B cell (primary cell): ENCODE measurements around the gene CALHM3. TPM values are rescaled to one million over a fixed set of nuclear protein-coding genes. Genes with fewer than 3 reads are reported as not detected.

ENCODE experiments used
- ATAC-seq: fragments of 200-7000 bp; cut with Tn5 transposase; one replicate; pipeline ENCODE4 v1.10.0; 2021; ENCODE audit warnings: low read depth, mild to moderate bottlenecking, moderate number of reproducible peaks, moderate library complexity
- CTCF ChIA-PET: fragments of 350-600 bp; sonication (Branson Sonifier 250); formaldehyde crosslinking; loops from one replicate; lab custom pipeline; 2021; ENCODE audit warnings: antibody characterized with exemption, inconsistent platforms; lab: Charles Lee
- POLR2A ChIA-PET: fragments of 350-600 bp; sonication (Branson Sonifier 250); formaldehyde crosslinking; loops from one replicate; lab custom pipeline; 2021; ENCODE audit warnings: antibody characterized with exemption; lab: Charles Lee
- DNase-seq: peaks from one replicate; pipeline ENCODE4 v3.0.0; 2013
- H2AFZ ChIP-seq: 2 replicates; pipeline ENCODE4 v1.6.1; 2012; ENCODE audit warnings: mild to moderate bottlenecking, low read depth, low read length; ENCODE audit not compliant: insufficient read depth, poor library complexity, severe bottlenecking
- H3K27ac ChIP-seq, 2 donors: 1 replicate in 1 of 2; 2 replicates in 1 of 2; pipeline ENCODE4 v1.5.1; 2012 to 2013; ENCODE audit warnings: low read length in 2 of 2, mild to moderate bottlenecking in 2 of 2, moderate library complexity in 1 of 2
- H3K27me3 ChIP-seq, 4 experiments: fragments of 200-600 bp in 1 of 4; sonication (generic) in 1 of 4; replicated peaks in 1 of 4; 1 replicate in 2 of 4; 2 replicates in 2 of 4; pipeline versions ENCODE4 v1.6.1 to v1.7.0; 2013 to 2016; ENCODE audit warnings: low read length in 3 of 4, mild to moderate bottlenecking in 2 of 4, mixed read lengths in 1 of 4, moderate library complexity in 1 of 4; ENCODE audit not compliant: insufficient read depth in 4 of 4, control insufficient read depth in 3 of 4; ENCODE audit errors: control extremely low read depth in 1 of 4
- H3K36me3 ChIP-seq, 2 experiments: replicated peaks in 1 of 2; 1 replicate in 1 of 2; 2 replicates in 1 of 2; pipeline versions ENCODE4 v1.6.1 to v1.7.1; 2013; ENCODE audit warnings: low read length in 1 of 2; ENCODE audit not compliant: insufficient read depth in 2 of 2, control insufficient read depth in 1 of 2; ENCODE audit errors: control extremely low read depth in 1 of 2, extremely low read depth in 1 of 2
- H3K4me1 ChIP-seq, 2 donors: fragments of 200-600 bp in 1 of 2; sonication (generic) in 1 of 2; 1 replicate in 1 of 2; 2 replicates in 1 of 2; pipeline versions ENCODE4 v1.5.1 to v1.6.1; 2013 to 2017; ENCODE audit warnings: low read length in 2 of 2; ENCODE audit not compliant: control insufficient read depth in 2 of 2, insufficient read depth in 2 of 2
- H3K4me2 ChIP-seq: replicated peaks from 2 replicates; pipeline ENCODE3; 2012; ENCODE audit warnings: mild to moderate bottlenecking, low read depth, low read length; ENCODE audit not compliant: poor library complexity, severe bottlenecking
- H3K4me3 ChIP-seq, 5 experiments: fragments of 200-600 bp in 1 of 5; sonication (generic) in 1 of 5; 1 replicate in 3 of 5; 2 replicates in 2 of 5; pipeline versions ENCODE4 v1.5.1 to v1.7.0; 2011 to 2016; ENCODE audit warnings: low read length in 4 of 5, mild to moderate bottlenecking in 4 of 5, low read depth in 2 of 5, control low read depth in 1 of 5, moderate library complexity in 1 of 5; ENCODE audit not compliant: insufficient read depth in 1 of 5; ENCODE audit errors: control extremely low read depth in 1 of 5, extremely low read depth in 1 of 5
- H3K79me2 ChIP-seq: fragments of 200-600 bp; sonication (generic); one replicate; pipeline ENCODE4 v1.6.0; 2016; ENCODE audit warnings: low read length; ENCODE audit not compliant: control insufficient read depth, insufficient read depth
- H3K9ac ChIP-seq: fragments of 200-600 bp; sonication (generic); 2 replicates; pipeline ENCODE4 v1.6.1; 2017; ENCODE audit warnings: mild to moderate bottlenecking, low read length, moderate library complexity
- H3K9me3 ChIP-seq, 3 donors: one replicate each; pipeline versions ENCODE4 v1.6.1 to v1.7.1; 2013; ENCODE audit warnings: low read length in 2 of 3; ENCODE audit not compliant: control insufficient read depth in 2 of 3, insufficient read depth in 1 of 3; ENCODE audit errors: control extremely low read depth in 1 of 3
- H4K20me1 ChIP-seq: 2 replicates; pipeline ENCODE4 v1.6.0; 2012; ENCODE audit warnings: mild to moderate bottlenecking, low read length; ENCODE audit not compliant: insufficient read depth, control insufficient read depth, poor library complexity, severe bottlenecking
- H3K27ac Mint-ChIP-seq: one replicate; pipeline ENCODE4 v1.8.0; 2021; ENCODE audit warnings: mixed read lengths
- H3K27me3 Mint-ChIP-seq: one replicate; pipeline ENCODE4 v1.8.0; 2021; ENCODE audit warnings: mixed read lengths
- H3K4me1 Mint-ChIP-seq: one replicate; pipeline ENCODE4 v1.8.0; 2021; ENCODE audit warnings: mixed read lengths
- H3K4me3 Mint-ChIP-seq: one replicate; pipeline ENCODE4 v1.8.0; 2021; ENCODE audit warnings: mixed read lengths
- H3K9me3 Mint-ChIP-seq: one replicate; pipeline ENCODE4 v1.8.0; 2022; ENCODE audit warnings: mixed read lengths; ENCODE audit not compliant: insufficient read depth
- EZH2 ChIP-seq: IDR thresholded peaks from 2 replicates; pipeline ENCODE4 v1.6.1; 2012; ENCODE audit warnings: borderline replicate concordance, low read depth, mild to moderate bottlenecking, moderate library complexity, low read length; ENCODE audit not compliant: insufficient read depth, poor library complexity, severe bottlenecking
- WGBS: methylation state at CpG from one replicate; pipeline ENCODE4 v1.1.5; 2013; ENCODE audit warnings: missing lambda C conversion rate; ENCODE audit not compliant: insufficient coverage; 5-methylcytosine and 5-hydroxymethylcytosine counted together
- intact Hi-C: fragments of 100-400 bp; cut with micrococcal nuclease; formaldehyde crosslinking; loops from one replicate; pipeline ENCODE4 v1.10.0; 2022
- polyA plus RNA-seq: library from polyadenylated mRNA; depleted of rRNA; stranded (reverse); fragments of >200 nt; gene quantifications from 2 replicates; pipeline ENCODE4 v1.2.3, GENCODE V29; 2012
- total RNA-seq, 2 donors: library from RNA; stranded (reverse); fragments of 120-200 nt in 1 of 2; gene quantifications; 1 replicate in 1 of 2; 2 replicates in 1 of 2; pipeline versions ENCODE4 v1.2.3 to v1.2.4, GENCODE V29; 2013 to 2022
- TF ChIP-seq, protein P1 (sequence below): fragments of 200-600 bp; IDR thresholded peaks from one replicate; pipeline ENCODE4 v1.8.0; 2022; ENCODE audit warnings: antibody characterized with exemption, mild to moderate bottlenecking

Gene CALHM3
- total and polyA plus RNA-seq, 2 donors (not counting 1 experiment from before 2014, with no cell fraction given): not detected

DNA sequence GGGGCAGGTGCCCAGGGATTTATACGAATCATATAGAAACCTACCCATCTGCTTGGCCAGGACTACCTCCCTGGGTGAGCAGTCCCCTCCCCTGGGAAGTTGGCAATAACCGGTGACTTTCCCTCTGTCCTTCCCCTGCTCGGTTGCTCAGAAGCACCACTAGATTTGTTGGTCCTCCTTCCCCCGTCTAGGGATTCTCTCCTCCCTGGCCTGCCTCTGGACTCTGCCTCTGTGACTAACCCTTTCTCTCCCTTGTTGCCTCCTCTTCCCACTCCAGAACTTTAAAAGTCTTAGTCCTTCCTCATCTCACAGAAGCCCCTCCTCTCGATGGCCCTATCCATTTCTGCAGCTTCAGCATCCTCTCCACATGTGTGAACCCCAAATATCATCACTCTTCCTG is 9.8 kb downstream of the CALHM3 start:
- no peak overlapping the region for H2AFZ ChIP-seq
- no peaks in the 10 kb centered on the region for H4K20me1 ChIP-seq
- no peak overlapping the region for H3K4me3 ChIP-seq
- CTCF ChIA-PET: interaction anchor here (1.0 to 1.8 kb wide), 4 partner anchors 16 to 53 kb away, joined by 3 to 8 read pairs (median 4); no protein-coding TSS in a partner anchor
- DNase-seq (no peak), ATAC-seq (no peak)
- peak overlapping the region; percentile 96 for H3K27ac Mint-ChIP-seq
- TF ChIP-seq, protein P1, sequence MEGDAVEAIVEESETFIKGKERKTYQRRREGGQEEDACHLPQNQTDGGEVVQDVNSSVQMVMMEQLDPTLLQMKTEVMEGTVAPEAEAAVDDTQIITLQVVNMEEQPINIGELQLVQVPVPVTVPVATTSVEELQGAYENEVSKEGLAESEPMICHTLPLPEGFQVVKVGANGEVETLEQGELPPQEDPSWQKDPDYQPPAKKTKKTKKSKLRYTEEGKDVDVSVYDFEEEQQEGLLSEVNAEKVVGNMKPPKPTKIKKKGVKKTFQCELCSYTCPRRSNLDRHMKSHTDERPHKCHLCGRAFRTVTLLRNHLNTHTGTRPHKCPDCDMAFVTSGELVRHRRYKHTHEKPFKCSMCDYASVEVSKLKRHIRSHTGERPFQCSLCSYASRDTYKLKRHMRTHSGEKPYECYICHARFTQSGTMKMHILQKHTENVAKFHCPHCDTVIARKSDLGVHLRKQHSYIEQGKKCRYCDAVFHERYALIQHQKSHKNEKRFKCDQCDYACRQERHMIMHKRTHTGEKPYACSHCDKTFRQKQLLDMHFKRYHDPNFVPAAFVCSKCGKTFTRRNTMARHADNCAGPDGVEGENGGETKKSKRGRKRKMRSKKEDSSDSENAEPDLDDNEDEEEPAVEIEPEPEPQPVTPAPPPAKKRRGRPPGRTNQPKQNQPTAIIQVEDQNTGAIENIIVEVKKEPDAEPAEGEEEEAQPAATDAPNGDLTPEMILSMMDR: no peak
- peaks cover 40 to 75% of the 10 kb centered on the region in 2 donors for H3K4me1 ChIP-seq
- no peaks in the 10 kb centered on the region for H3K9me3 Mint-ChIP-seq
- H3K4me1 Mint-ChIP-seq: peaks cover 74% of the 10 kb centered on the region
- no peak overlapping the region for H3K9ac ChIP-seq
- no peak overlapping the region for H3K4me2 ChIP-seq
- H3K27me3 Mint-ChIP-seq: no peaks in the 10 kb centered on the region
- peaks cover 0 to 6% (median 0%) of the 10 kb centered on the region in 3 donors for H3K9me3 ChIP-seq
- H3K27me3 ChIP-seq: no peaks in the 10 kb centered on the region
- POLR2A ChIA-PET: no interaction called here
- WGBS: 65% methylated on average over 5 of the region's 5 CpGs
- peak overlapping the region in 1 of 2 donors; percentile 1 for H3K27ac ChIP-seq
- peak overlapping the region; percentile 11 for H3K4me3 Mint-ChIP-seq
- intact Hi-C loops: no loop called here
- no peaks in the 10 kb centered on the region for H3K36me3 ChIP-seq
- H3K79me2 ChIP-seq: no peaks in the 10 kb centered on the region

DNA sequence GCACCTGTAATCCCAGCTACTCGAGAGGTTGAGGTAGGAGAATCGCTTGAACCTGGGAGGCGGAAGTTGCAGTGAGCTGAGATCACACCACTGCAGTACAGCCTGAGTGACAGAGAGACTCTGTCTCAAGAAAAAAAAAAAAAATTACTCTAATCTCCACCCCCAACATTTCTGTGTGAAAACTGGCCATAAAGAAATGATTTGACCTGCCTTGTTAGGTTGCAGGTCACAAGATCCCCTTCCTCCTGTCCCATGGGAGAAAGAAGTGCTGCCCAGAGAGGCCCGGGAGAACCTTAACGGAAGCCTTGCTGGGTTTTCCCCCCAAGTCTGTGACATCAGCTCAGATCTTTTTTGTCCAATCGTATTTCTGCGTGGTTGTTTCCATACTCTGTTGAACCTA is 11.6 kb downstream of the CALHM3 start:
- peak overlapping the region; percentile 63 to 65 for H3K27ac ChIP-seq
- Mint-ChIP-seq H3K27ac (peak overlapping the region; percentile 96), H3K4me1 (peaks cover 61% of the 10 kb centered on the region), H3K9me3 (no peaks in the 10 kb centered on the region), H3K27me3 (no peaks in the 10 kb centered on the region), H3K4me3 (peak overlapping the region; percentile 46)
- no peak for TF ChIP-seq EZH2
- TF ChIP-seq, protein P1: no peak
- CTCF ChIA-PET: interaction anchor here (0.6 to 3.2 kb wide), 5 partner anchors 11 to 50 kb away, joined by 3 to 9 read pairs (median 3); no protein-coding TSS in a partner anchor
- H3K79me2 ChIP-seq: no peaks in the 10 kb centered on the region
- H4K20me1 ChIP-seq: no peaks in the 10 kb centered on the region
- DNase-seq: peak; percentile 82
- peaks cover 0 to 6% (median 0%) of the 10 kb centered on the region in 3 donors for H3K9me3 ChIP-seq
- peak overlapping the region; percentile 8 for H3K9ac ChIP-seq
- intact Hi-C loops: loop anchor here (1.0 kb wide), 1 partner anchor 15 kb away; no protein-coding TSS in a partner anchor
- 75% methylated on average over 2 of the region's 7 CpGs for WGBS
- peak overlapping the region; percentile 37 for H3K4me2 ChIP-seq
- H2AFZ ChIP-seq: peak overlapping the region; percentile 14
- no peaks in the 10 kb centered on the region for H3K27me3 ChIP-seq
- H3K36me3 ChIP-seq: no peaks in the 10 kb centered on the region
- H3K4me3 ChIP-seq: no peak overlapping the region
- POLR2A ChIA-PET: interaction anchor here (0.5 to 2.0 kb wide), 2 partner anchors 15 to 1083 kb away, joined by 3 to 11 read pairs; partner anchors contain the start of gene CALHM2
- H3K4me1 ChIP-seq: peaks cover 32 to 63% of the 10 kb centered on the region in 2 donors
- peak; percentile 29 for ATAC-seq
